CD8-positive, alpha-beta memory T cell (primary cell): ENCODE results near the gene MARK2. TPM values are rescaled to one million over a fixed set of nuclear protein-coding genes. Genes with fewer than 3 reads are reported as not detected.

ENCODE experiments used
- CTCF ChIA-PET: fragments of 350-600 bp; sonication (Branson Sonifier 250); formaldehyde crosslinking; loops from one replicate; lab custom pipeline; 2021; ENCODE audit warnings: antibody characterized with exemption; lab: Charles Lee
- POLR2A ChIA-PET: fragments of 350-600 bp; sonication (Branson Sonifier 250); formaldehyde crosslinking; loops from one replicate; lab custom pipeline; 2021; ENCODE audit warnings: antibody characterized with exemption; lab: Charles Lee
- DNase-seq, 5 donors: peaks; one replicate each; pipeline versions ENCODE4 v3.0.0 to v3.0.0-alpha.2; 2020 to 2022; ENCODE audit warnings: mixed read lengths in 1 of 5
- H3K27ac ChIP-seq: one replicate; pipeline ENCODE4 v1.7.0; 2013; ENCODE audit warnings: low read depth, mild to moderate bottlenecking, low read length, moderate library complexity
- H3K27me3 ChIP-seq: 2 replicates; pipeline ENCODE4 v1.7.0; 2013; ENCODE audit warnings: low read length, mild to moderate bottlenecking; ENCODE audit not compliant: insufficient read depth, poor library complexity, severe bottlenecking
- H3K36me3 ChIP-seq: 2 replicates; pipeline ENCODE4 v1.7.0; 2013; ENCODE audit warnings: mild to moderate bottlenecking, low read length, moderate library complexity; ENCODE audit not compliant: insufficient read depth
- H3K4me1 ChIP-seq: 2 replicates; pipeline ENCODE4 v1.7.0; 2013; ENCODE audit warnings: mild to moderate bottlenecking, low read length, moderate library complexity; ENCODE audit not compliant: insufficient read depth
- H3K4me3 ChIP-seq: 2 replicates; pipeline ENCODE4 v1.7.0; 2013; ENCODE audit warnings: mild to moderate bottlenecking, low read length
- H3K9me3 ChIP-seq: 2 replicates; pipeline ENCODE4 v1.7.0; 2013; ENCODE audit warnings: mild to moderate bottlenecking, low read length
- H3K27ac Mint-ChIP-seq, 8 donors: one replicate each; pipeline ENCODE4 v1.8.0; 2020 to 2021; ENCODE audit warnings: mixed read lengths in 8 of 8, mild to moderate bottlenecking in 6 of 8, inconsistent platforms in 3 of 8, moderate library complexity in 3 of 8
- H3K27me3 Mint-ChIP-seq, 2 donors: one replicate each; pipeline ENCODE4 v1.8.0; 2020 to 2021; ENCODE audit warnings: mixed read lengths in 2 of 2, mild to moderate bottlenecking in 1 of 2, moderate library complexity in 1 of 2
- H3K36me3 Mint-ChIP-seq, 3 donors: one replicate each; pipeline ENCODE4 v1.8.0; 2020 to 2021; ENCODE audit warnings: mixed read lengths in 3 of 3, inconsistent platforms in 1 of 3, mild to moderate bottlenecking in 1 of 3
- H3K4me1 Mint-ChIP-seq, 3 donors: one replicate each; pipeline ENCODE4 v1.8.0; 2020 to 2021; ENCODE audit warnings: mixed read lengths in 3 of 3, inconsistent platforms in 1 of 3, mild to moderate bottlenecking in 1 of 3
- H3K4me3 Mint-ChIP-seq, 7 donors: one replicate each; pipeline ENCODE4 v1.8.0; 2020 to 2021; ENCODE audit warnings: mixed read lengths in 7 of 7, mild to moderate bottlenecking in 6 of 7, moderate library complexity in 4 of 7, inconsistent platforms in 2 of 7
- H3K9me3 Mint-ChIP-seq, 5 donors: one replicate each; pipeline ENCODE4 v1.8.0; 2020 to 2022; ENCODE audit warnings: mixed read lengths in 5 of 5, mild to moderate bottlenecking in 3 of 5, moderate library complexity in 2 of 5, inconsistent platforms in 1 of 5
- polyA plus RNA-seq: library from polyadenylated mRNA; unstranded; fragments of 300-500 nt; fragmentation: Illumina TruSeq; gene quantifications from one replicate; pipeline ENCODE4 v1.2.3, GENCODE V29; 2021
- total RNA-seq, 2 experiments: library from RNA; stranded (reverse); gene quantifications; one replicate each; pipeline ENCODE4 v1.2.3, GENCODE V29; 2021

The MARK2 gene
- total and polyA plus RNA-seq, 3 experiments from 2014 or later = 34.5 to 72.5 (median 38.0) TPM

GRCh38 chr11:63884196-63884932 lies 45.5 kb downstream of the MARK2 start:
- H3K27me3 Mint-ChIP-seq = no peaks in the 10 kb centered on the region
- no peaks in the 10 kb centered on the region for H3K9me3 Mint-ChIP-seq
- no peak for DNase-seq
- Histone ChIP-seq H3K27me3 (no peaks in the 10 kb centered on the region), H3K9me3 (no peaks in the 10 kb centered on the region), H3K27ac (no peak overlapping the region), H3K4me3 (no peak overlapping the region), H3K36me3 (no peaks in the 10 kb centered on the region), H3K4me1 (peaks cover 77% of the 10 kb centered on the region)
- CTCF ChIA-PET = interaction anchor here (1.2 to 4.6 kb wide), 4 partner anchors 11 to 61 kb away, joined by 3 to 19 read pairs (median 5); partner anchors contain the start of gene MARK2
- POLR2A ChIA-PET = no interaction called here
- H3K27ac Mint-ChIP-seq = peak overlapping the region; percentile 63 to 95 (median 76)
- H3K4me3 Mint-ChIP-seq = no peak overlapping the region
- H3K4me1 Mint-ChIP-seq = peaks cover 65 to 83% (median 79%) of the 10 kb centered on the region in 3 donors
- H3K36me3 Mint-ChIP-seq = peaks cover 0 to 12% (median 0%) of the 10 kb centered on the region in 3 donors

- Mint-ChIP-seq H3K4me1 (peaks cover 72 to 87% (median 84%) of the 10 kb centered on the region in 3 donors), H3K4me3 (peak overlapping the region; percentile 86 to 98 (median 94)), H3K27me3 (no peaks in the 10 kb centered on the region), H3K27ac (peak overlapping the region; percentile 80 to 99 (median 97)), H3K36me3 (peaks cover 0 to 18% (median 0%) of the 10 kb centered on the region in 3 donors), H3K9me3 (no peaks in the 10 kb centered on the region)
- no peaks in the 10 kb centered on the region for H3K36me3 ChIP-seq
- POLR2A ChIA-PET = interaction anchor here (0.8 to 1.8 kb wide), 3 partner anchors 21 to 113 kb away, joined by 3 to 8 read pairs (median 4); partner anchors contain the start of gene MARK2
- no peaks in the 10 kb centered on the region for H3K9me3 ChIP-seq
- H3K27me3 ChIP-seq = no peaks in the 10 kb centered on the region
- peak overlapping the region; percentile 85 for H3K27ac ChIP-seq
- CTCF ChIA-PET = interaction anchor here (0.9 to 4.6 kb wide), 5 partner anchors 9 to 50 kb away, joined by 3 to 19 read pairs (median 4); partner anchors contain the start of gene MARK2
- peaks cover 82% of the 10 kb centered on the region for H3K4me1 ChIP-seq
- H3K4me3 ChIP-seq = peak overlapping the region; percentile 77
- DNase-seq = no peak
Measured at GRCh38 chr11:63887386-63887999, 48.6 kb downstream of the MARK2 start.

- POLR2A ChIA-PET = interaction anchor here (0.8 to 1.8 kb wide), 3 partner anchors 22 to 112 kb away, joined by 3 to 8 read pairs (median 4); partner anchors contain the start of gene MARK2
- H3K4me3 ChIP-seq = peak overlapping the region; percentile 77
- peak overlapping the region; percentile 80 to 99 (median 97) for H3K27ac Mint-ChIP-seq
Measured at GRCh38 chr11:63888170-63889086, 49.5 kb downstream of the MARK2 start.

GRCh38 chr11:63889344-63889743 lies 50.4 kb downstream of the MARK2 start:
- Mint-ChIP-seq H3K36me3 (peaks cover 0 to 25% (median 0%) of the 10 kb centered on the region in 3 donors), H3K9me3 (no peaks in the 10 kb centered on the region), H3K4me1 (peaks cover 70 to 82% (median 80%) of the 10 kb centered on the region in 3 donors), H3K4me3 (peak overlapping the region; percentile 90 to 98 (median 95)), H3K27me3 (no peaks in the 10 kb centered on the region), H3K27ac (peak overlapping the region; percentile 80 to 99 (median 97))
- peaks cover 64% of the 10 kb centered on the region for H3K4me1 ChIP-seq
- ChIA-PET POLR2A (interaction anchor here (1.2 kb wide), 1 partner anchor 51 kb away, joined by 3 read pairs; the partner anchor contains the start of gene MARK2), CTCF (interaction anchor here (4.6 kb wide), 1 partner anchor 52 kb away, joined by 19 read pairs; the partner anchor contains the start of gene MARK2)
- H3K36me3 ChIP-seq = no peaks in the 10 kb centered on the region
- H3K4me3 ChIP-seq = peak overlapping the region; percentile 77
- no peaks in the 10 kb centered on the region for H3K9me3 ChIP-seq
- DNase-seq = no peak
- peak overlapping the region; percentile 85 for H3K27ac ChIP-seq
- no peaks in the 10 kb centered on the region for H3K27me3 ChIP-seq

More at GRCh38 chr11:63888170-63889086, 49.5 kb downstream of the MARK2 start:
- Mint-ChIP-seq H3K4me1 (peaks cover 70 to 83% (median 82%) of the 10 kb centered on the region in 3 donors), H3K4me3 (peak overlapping the region; percentile 90 to 98 (median 95)), H3K27me3 (no peaks in the 10 kb centered on the region), H3K36me3 (peaks cover 0 to 19% (median 0%) of the 10 kb centered on the region in 3 donors), H3K9me3 (no peaks in the 10 kb centered on the region)
- peaks cover 73% of the 10 kb centered on the region for H3K4me1 ChIP-seq
- H3K27me3 ChIP-seq = no peaks in the 10 kb centered on the region
- H3K27ac ChIP-seq = peak overlapping the region; percentile 85
- CTCF ChIA-PET = interaction anchor here (0.6 to 4.6 kb wide), 7 partner anchors 10 to 51 kb away, joined by 3 to 19 read pairs (median 3); partner anchors contain the start of gene MARK2
- H3K9me3 ChIP-seq = no peaks in the 10 kb centered on the region
- peak; percentile 59 to 81 (median 69) for DNase-seq
- H3K36me3 ChIP-seq = no peaks in the 10 kb centered on the region

- Mint-ChIP-seq H3K27ac (peak overlapping the region; percentile 80 to 99 (median 96)), H3K4me3 (peak overlapping the region; percentile 90 to 98 (median 95)), H3K9me3 (no peaks in the 10 kb centered on the region), H3K36me3 (peaks cover 0 to 29% (median 0%) of the 10 kb centered on the region in 3 donors), H3K27me3 (no peaks in the 10 kb centered on the region), H3K4me1 (peaks cover 68 to 82% (median 72%) of the 10 kb centered on the region in 3 donors)
- H3K4me3 ChIP-seq = no peak overlapping the region
- H3K4me1 ChIP-seq = peaks cover 59% of the 10 kb centered on the region
- ChIA-PET CTCF (interaction anchor here (4.2 kb wide), 1 partner anchor 53 kb away, joined by 20 read pairs; no protein-coding TSS in a partner anchor), POLR2A (interaction anchor here (1.2 kb wide), 1 partner anchor 52 kb away, joined by 3 read pairs; the partner anchor contains the start of gene MARK2)
- no peak for DNase-seq
- no peaks in the 10 kb centered on the region for H3K9me3 ChIP-seq
- peaks cover 6% of the 10 kb centered on the region for H3K36me3 ChIP-seq
- H3K27me3 ChIP-seq = no peaks in the 10 kb centered on the region
- H3K27ac ChIP-seq = no peak overlapping the region
Measured at GRCh38 chr11:63890368-63890767, 51.5 kb downstream of the MARK2 start.

- DNase-seq = no peak
- ChIA-PET CTCF (interaction anchor here (1.7 to 4.2 kb wide), 2 partner anchors 54 to 55 kb away, joined by 5 to 20 read pairs; no protein-coding TSS in a partner anchor), POLR2A (no interaction called here)
- peaks cover 22% of the 10 kb centered on the region for H3K36me3 ChIP-seq
- no peak overlapping the region for H3K4me3 ChIP-seq
- no peak overlapping the region for H3K27ac ChIP-seq
- H3K4me1 ChIP-seq = peaks cover 55% of the 10 kb centered on the region
- H3K9me3 ChIP-seq = no peaks in the 10 kb centered on the region
- H3K27me3 ChIP-seq = no peaks in the 10 kb centered on the region
- peaks cover 6 to 46% (median 11%) of the 10 kb centered on the region in 3 donors for H3K36me3 Mint-ChIP-seq
- peaks cover 73 to 91% (median 81%) of the 10 kb centered on the region in 3 donors for H3K4me1 Mint-ChIP-seq
- peak overlapping the region in 4 of 7 donors; percentile 17 to 97 (median 28) for H3K4me3 Mint-ChIP-seq
- no peaks in the 10 kb centered on the region for H3K9me3 Mint-ChIP-seq
- no peaks in the 10 kb centered on the region for H3K27me3 Mint-ChIP-seq
- H3K27ac Mint-ChIP-seq = peak overlapping the region in 7 of 8 donors; percentile 42 to 98 (median 80)
Measured at GRCh38 chr11:63892228-63892627, 53.3 kb downstream of the MARK2 start.
